Neutrophil (primary cell): ENCODE measurements around the gene B4GALNT1.
"Not testable (repeated sequence)": the region's sequence is repeated elsewhere in the genome, so short reads cannot be mapped to it uniquely, and the experiment has no call there.

Source experiments
- H3K27ac ChIP-seq: fragments of 200-600 bp; sonication (generic); 2 replicates; pipeline ENCODE4 v1.5.1; 2016; ENCODE audit warnings: mild to moderate bottlenecking, moderate library complexity
- H3K27me3 ChIP-seq: fragments of 200-600 bp; sonication (generic); 2 replicates; pipeline ENCODE4 v1.6.0; 2016; ENCODE audit warnings: mild to moderate bottlenecking
- H3K36me3 ChIP-seq: fragments of 200-600 bp; sonication (generic); 2 replicates; pipeline ENCODE4 v1.5.1; 2017
- H3K4me1 ChIP-seq, 2 experiments: fragments of 200-600 bp in 1 of 2; sonication (generic) in 1 of 2; 1 replicate in 1 of 2; 2 replicates in 1 of 2; pipeline versions ENCODE4 v1.5.1 to v1.6.1; 2013 to 2016; ENCODE audit warnings: low read depth in 1 of 2, low read length in 1 of 2, mild to moderate bottlenecking in 1 of 2, moderate library complexity in 1 of 2; ENCODE audit not compliant: control insufficient read depth in 1 of 2, insufficient read depth in 1 of 2
- H3K4me3 ChIP-seq, 2 experiments: fragments of 200-600 bp in 1 of 2; sonication (generic) in 1 of 2; 1 replicate in 1 of 2; 2 replicates in 1 of 2; pipeline ENCODE4 v1.5.1; 2013 to 2016; ENCODE audit warnings: low read depth in 1 of 2, low read length in 1 of 2, mild to moderate bottlenecking in 1 of 2, moderate library complexity in 1 of 2
- H3K9me3 ChIP-seq: fragments of 200-600 bp; sonication (generic); 2 replicates; pipeline ENCODE4 v1.5.1; 2016
- TF ChIP-seq, protein P1 (sequence below): fragments of 200-600 bp; sonication (generic); IDR thresholded peaks from 2 replicates; pipeline ENCODE4 v1.5.1; 2016; ENCODE audit warnings: antibody characterized with exemption

Gene B4GALNT1

DNA sequence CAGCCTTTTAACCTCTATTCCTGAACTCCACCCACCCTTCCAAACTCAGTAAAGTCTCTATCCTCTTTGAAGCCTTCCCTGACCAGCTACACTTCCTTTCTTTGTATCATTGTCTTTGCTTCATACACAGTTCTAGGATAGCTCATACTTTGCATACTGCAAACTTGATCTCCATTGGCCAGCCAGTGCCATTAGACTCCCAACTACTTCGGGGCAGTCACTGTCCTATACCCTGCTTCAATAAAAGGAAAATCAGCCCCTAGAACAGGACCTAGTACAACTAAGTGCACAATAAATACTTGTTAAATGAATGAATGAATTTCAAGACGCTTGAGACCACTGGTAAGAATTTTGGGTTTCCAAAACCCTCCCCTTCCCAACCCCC is 42.5 kb downstream of the B4GALNT1 start:
- Histone ChIP-seq H3K9me3 (no peaks in the 10 kb centered on the region), H3K27ac (peak overlapping the region; percentile 76), H3K27me3 (peaks cover 40% of the 10 kb centered on the region), H3K36me3 (peaks cover 17% of the 10 kb centered on the region), H3K4me1 (peaks cover 14 to 16% of the 10 kb centered on the region in 2 experiments), H3K4me3 (peak overlapping the region; percentile 76 to 91)
- TF ChIP-seq, protein P1, sequence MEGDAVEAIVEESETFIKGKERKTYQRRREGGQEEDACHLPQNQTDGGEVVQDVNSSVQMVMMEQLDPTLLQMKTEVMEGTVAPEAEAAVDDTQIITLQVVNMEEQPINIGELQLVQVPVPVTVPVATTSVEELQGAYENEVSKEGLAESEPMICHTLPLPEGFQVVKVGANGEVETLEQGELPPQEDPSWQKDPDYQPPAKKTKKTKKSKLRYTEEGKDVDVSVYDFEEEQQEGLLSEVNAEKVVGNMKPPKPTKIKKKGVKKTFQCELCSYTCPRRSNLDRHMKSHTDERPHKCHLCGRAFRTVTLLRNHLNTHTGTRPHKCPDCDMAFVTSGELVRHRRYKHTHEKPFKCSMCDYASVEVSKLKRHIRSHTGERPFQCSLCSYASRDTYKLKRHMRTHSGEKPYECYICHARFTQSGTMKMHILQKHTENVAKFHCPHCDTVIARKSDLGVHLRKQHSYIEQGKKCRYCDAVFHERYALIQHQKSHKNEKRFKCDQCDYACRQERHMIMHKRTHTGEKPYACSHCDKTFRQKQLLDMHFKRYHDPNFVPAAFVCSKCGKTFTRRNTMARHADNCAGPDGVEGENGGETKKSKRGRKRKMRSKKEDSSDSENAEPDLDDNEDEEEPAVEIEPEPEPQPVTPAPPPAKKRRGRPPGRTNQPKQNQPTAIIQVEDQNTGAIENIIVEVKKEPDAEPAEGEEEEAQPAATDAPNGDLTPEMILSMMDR = no peak

DNA sequence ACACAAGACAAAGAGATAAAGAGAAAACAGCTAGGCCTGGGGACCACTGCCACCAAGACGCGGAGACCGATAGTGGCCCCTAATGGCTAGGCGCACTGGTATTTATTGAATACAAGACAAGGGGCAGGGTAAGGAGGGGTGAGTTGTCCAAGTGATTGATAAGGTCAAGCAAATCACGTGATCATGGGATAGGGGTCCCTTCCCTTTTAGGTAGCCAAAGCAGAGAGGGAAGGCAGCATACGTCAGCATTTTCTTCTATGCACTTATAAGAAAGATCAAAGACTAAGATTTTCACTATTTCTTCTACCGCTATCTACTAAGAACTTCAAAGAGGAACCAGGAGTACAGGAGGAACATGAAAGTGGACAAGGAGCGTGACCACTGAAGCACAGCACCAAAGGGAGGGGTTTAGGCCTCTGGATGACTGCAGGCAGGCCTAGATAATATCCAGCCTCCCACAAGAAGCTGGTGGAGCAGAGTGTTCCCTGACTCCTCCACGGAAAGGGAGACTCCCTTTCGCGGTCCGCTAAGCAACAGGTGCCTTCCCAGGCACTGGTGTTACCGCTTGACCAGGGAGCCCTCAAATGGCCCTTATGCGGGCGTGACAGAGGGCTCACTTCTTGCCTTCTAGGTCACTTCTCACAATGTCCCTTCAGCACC is 43.9 kb downstream of the B4GALNT1 start:
- not testable (repeated sequence) for H3K9me3 ChIP-seq, H3K27ac ChIP-seq, H3K4me3 ChIP-seq, H3K36me3 ChIP-seq
- Histone ChIP-seq H3K4me1 (peaks cover 23 to 26% of the 10 kb centered on the region in 2 experiments), H3K27me3 (peaks cover 43% of the 10 kb centered on the region)

DNA sequence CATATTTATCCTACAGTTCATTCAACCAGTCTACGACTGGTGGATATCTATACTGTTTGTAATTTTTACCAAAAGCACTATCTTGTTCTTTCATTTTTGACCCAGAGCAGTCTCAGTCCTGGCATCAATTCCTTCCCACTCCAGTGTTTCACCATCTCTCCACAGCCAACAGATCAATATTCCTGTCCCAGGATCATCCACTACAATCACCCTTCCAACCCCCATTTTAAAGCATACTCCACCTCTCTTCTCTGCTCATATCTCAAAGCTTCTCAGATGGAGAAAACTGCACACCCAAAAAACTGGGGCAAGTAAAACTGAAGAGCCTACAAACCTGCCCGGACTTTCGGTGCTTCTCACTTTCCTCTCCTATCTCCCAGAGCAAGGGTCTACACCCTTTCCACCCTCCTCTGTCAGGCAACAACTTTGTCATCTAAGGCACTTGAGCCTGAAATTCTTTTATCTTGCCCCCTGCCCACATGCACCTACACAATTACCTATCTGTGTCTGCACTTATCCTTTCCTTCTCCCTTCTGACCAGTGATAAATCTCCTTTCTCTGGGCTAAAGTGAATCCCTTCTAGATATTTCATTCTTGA is 46.1 kb downstream of the B4GALNT1 start:
- TF ChIP-seq, protein P1 = no peak
- Histone ChIP-seq H3K36me3 (no peaks in the 10 kb centered on the region), H3K4me1 (peaks cover 19 to 26% of the 10 kb centered on the region in 2 experiments), H3K27ac (no peak overlapping the region), H3K9me3 (no peaks in the 10 kb centered on the region), H3K27me3 (peaks cover 54% of the 10 kb centered on the region), H3K4me3 (no peak overlapping the region)

DNA sequence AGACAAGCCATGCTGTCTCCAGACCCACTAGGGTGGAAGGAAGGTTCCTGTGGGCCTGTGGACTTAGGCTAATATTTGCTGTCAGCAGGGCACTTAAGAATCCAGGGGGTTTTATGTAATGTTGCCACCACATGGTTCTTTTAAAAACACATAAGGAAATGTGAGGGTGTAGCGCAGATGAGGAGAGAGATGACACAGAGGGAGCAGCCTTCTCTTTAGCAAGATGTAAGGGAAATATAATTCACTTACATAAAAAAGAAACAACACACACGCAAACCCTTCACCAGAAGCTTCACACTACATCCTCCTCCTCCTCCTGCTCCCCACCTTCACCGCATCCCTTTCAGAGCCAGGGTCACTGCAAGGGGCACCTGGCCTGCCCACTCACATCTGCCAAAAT is 46.9 kb downstream of the B4GALNT1 start:
- Histone ChIP-seq H3K4me3 (no peak overlapping the region), H3K4me1 (peaks cover 14 to 21% of the 10 kb centered on the region in 2 experiments)
- TF ChIP-seq, protein P1 = no peak

DNA sequence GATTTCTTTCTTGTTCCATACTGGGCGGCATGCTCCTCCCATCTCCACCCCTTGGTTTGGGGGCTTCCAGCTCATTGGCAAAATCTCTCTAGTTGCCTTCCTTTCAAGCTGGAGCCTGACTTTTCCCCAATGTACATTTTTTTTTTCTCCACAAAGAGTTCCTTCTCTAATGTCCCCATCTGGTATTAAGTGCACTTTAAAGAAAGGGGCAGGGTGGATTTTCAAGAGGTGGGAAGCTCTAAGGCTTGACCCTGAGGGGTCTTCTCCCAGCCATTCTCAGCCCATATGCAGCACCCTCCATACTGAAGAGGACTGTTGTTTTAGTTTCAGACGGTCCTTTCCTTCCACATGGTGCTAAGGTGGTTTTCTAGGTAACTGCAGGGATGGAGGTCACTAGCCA is 47.8 kb downstream of the B4GALNT1 start:
- Histone ChIP-seq H3K27ac (no peak overlapping the region), H3K27me3 (peaks cover 55% of the 10 kb centered on the region), H3K9me3 (no peaks in the 10 kb centered on the region), H3K36me3 (no peaks in the 10 kb centered on the region), H3K4me1 (peaks cover 8 to 15% of the 10 kb centered on the region in 2 experiments), H3K4me3 (no peak overlapping the region)
- TF ChIP-seq, protein P1 = no peak

More for the DNA sequence above, 46.9 kb downstream of the B4GALNT1 start:
- H3K27ac ChIP-seq = no peak overlapping the region
- H3K9me3 ChIP-seq = no peaks in the 10 kb centered on the region
- H3K36me3 ChIP-seq = no peaks in the 10 kb centered on the region
- H3K27me3 ChIP-seq = peaks cover 55% of the 10 kb centered on the region

DNA sequence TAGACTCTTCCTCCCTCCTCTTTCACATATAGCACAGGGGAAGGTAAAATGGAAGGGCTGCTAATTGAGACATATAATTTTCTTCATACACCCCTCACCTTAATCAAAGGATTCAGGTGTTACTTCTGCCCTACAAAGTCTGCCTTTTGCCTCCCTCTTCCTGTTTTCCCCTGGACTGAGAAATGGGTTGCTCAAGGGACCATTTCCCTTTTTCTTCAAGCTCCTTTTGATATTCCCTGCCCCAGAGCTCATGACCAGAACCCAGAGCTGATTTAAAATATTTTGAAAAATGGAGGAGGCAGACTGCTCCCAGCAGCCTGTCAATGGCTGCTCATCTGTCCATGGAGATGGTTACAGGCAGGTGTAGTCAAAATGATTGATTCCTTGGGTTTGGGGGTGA is 48.3 kb downstream of the B4GALNT1 start:
- Histone ChIP-seq H3K9me3 (no peaks in the 10 kb centered on the region), H3K36me3 (no peaks in the 10 kb centered on the region), H3K27ac (peak overlapping the region; percentile 30), H3K4me3 (no peak overlapping the region), H3K27me3 (peaks cover 55% of the 10 kb centered on the region), H3K4me1 (peaks cover 8 to 15% of the 10 kb centered on the region in 2 experiments)
- TF ChIP-seq, protein P1 = no peak
